PC-3 (cell line): ENCODE results near the gene TNS3. TPM values are rescaled to one million over a fixed set of nuclear protein-coding genes. Genes with fewer than 3 reads are reported as not detected.
A peak's percentile ranks its signal among the peaks of the same experiment; 100 is the strongest.

Experiments
- ATAC-seq: fragments of 200-7000 bp; cut with Tn5 transposase; 2 replicates; pipeline ENCODE4 v1.9.1; 2020; ENCODE audit warnings: mild to moderate bottlenecking, moderate library complexity
- BruUV-seq: library from RNA; stranded (reverse); fragments of 400-500 nt; replicated peaks from 2 replicates; lab custom pipeline; 2021; lab: Mats Ljungman, UMichigan
- CTCF ChIA-PET: fragments of 300-600 bp; sonication (Branson Sonifier 250); formaldehyde crosslinking; loops from one replicate; lab custom pipeline; 2022; ENCODE audit warnings: antibody characterized with exemption; lab: Charles Lee
- POLR2A ChIA-PET: fragments of 300-600 bp; sonication (Branson Sonifier 250); formaldehyde crosslinking; loops from one replicate; lab custom pipeline; 2022; ENCODE audit warnings: antibody characterized with exemption; ENCODE audit not compliant: unreplicated experiment; lab: Charles Lee
- DNase-seq: peaks from one replicate; pipeline ENCODE4 v3.0.0-alpha.2; 2015
- H2AFZ ChIP-seq: fragments of 300-600 bp; sonication (generic); 2 replicates; pipeline ENCODE4 v1.6.0; 2016; ENCODE audit warnings: antibody characterized with exemption, low read length
- H3F3A ChIP-seq: fragments of 300-600 bp; sonication (generic); one replicate; pipeline ENCODE4 v1.6.0; 2017; ENCODE audit warnings: antibody characterized with exemption, low read length, control low read depth, mild to moderate bottlenecking; ENCODE audit not compliant: unreplicated experiment
- H3K27ac ChIP-seq: fragments of 300-600 bp; sonication (generic); 2 replicates; pipeline ENCODE4 v1.5.1; 2016; ENCODE audit warnings: mild to moderate bottlenecking, low read length
- H3K27me3 ChIP-seq: fragments of 300-600 bp; sonication (generic); 2 replicates; pipeline ENCODE4 v1.6.1; 2016; ENCODE audit warnings: low read length, mixed read lengths
- H3K36me3 ChIP-seq: fragments of 300-600 bp; sonication (generic); 2 replicates; pipeline ENCODE4 v1.6.1; 2016; ENCODE audit warnings: low read depth, mixed run types, low read length, mixed read lengths
- H3K4me1 ChIP-seq: fragments of 300-600 bp; sonication (generic); 2 replicates; pipeline ENCODE4 v1.5.1; 2016; ENCODE audit warnings: low read length; ENCODE audit not compliant: insufficient read depth
- H3K4me2 ChIP-seq: fragments of 300-600 bp; sonication (generic); 2 replicates; pipeline ENCODE4 v1.6.0; 2016; ENCODE audit warnings: low read length
- H3K4me3 ChIP-seq: fragments of 300-600 bp; sonication (generic); 2 replicates; pipeline ENCODE4 v1.5.1; 2016; ENCODE audit warnings: mild to moderate bottlenecking, low read length, mixed read lengths
- H3K79me2 ChIP-seq: fragments of 300-600 bp; sonication (generic); 2 replicates; pipeline ENCODE4 v1.6.1; 2017; ENCODE audit warnings: low read length, mixed read lengths
- H3K9ac ChIP-seq: fragments of 300-600 bp; sonication (generic); 2 replicates; pipeline ENCODE4 v1.6.0; 2016; ENCODE audit warnings: mild to moderate bottlenecking, low read length
- H3K9me2 ChIP-seq: fragments of 300-600 bp; sonication (generic); replicated peaks from 2 replicates; pipeline ENCODE4 v1.6.1; 2016; ENCODE audit warnings: mixed run types, low read length, mixed read lengths
- H3K9me3 ChIP-seq: fragments of 300-600 bp; sonication (generic); 2 replicates; pipeline ENCODE4 v1.6.1; 2016; ENCODE audit warnings: low read length, mixed read lengths
- H4K20me1 ChIP-seq: fragments of 300-600 bp; sonication (generic); 2 replicates; pipeline ENCODE4 v1.6.1; 2016; ENCODE audit warnings: low read length, mixed read lengths
- EZH2 ChIP-seq: fragments of 300-600 bp; sonication (generic); IDR thresholded peaks from one replicate; pipeline ENCODE4 v1.6.1; 2017; ENCODE audit warnings: antibody characterized with exemption, mild to moderate bottlenecking, low read length; ENCODE audit not compliant: unreplicated experiment
- EZH2phosphoT487 ChIP-seq: fragments of 300-600 bp; sonication (generic); IDR thresholded peaks from 2 replicates; pipeline ENCODE4 v1.6.1; 2018; ENCODE audit warnings: mild to moderate bottlenecking, antibody characterized with exemption, low read length, borderline replicate concordance
- intact Hi-C: fragments of 100-400 bp; cut with micrococcal nuclease; formaldehyde crosslinking; loops from 2 replicates; pipeline ENCODE4 v1.9.0; 2023
- total RNA-seq: library from RNA; depleted of rRNA; stranded (reverse); fragments of >200 nt; gene quantifications from 2 replicates; pipeline ENCODE4 v1.2.3, GENCODE V29; 2014
- TF ChIP-seq, protein P1 (sequence below): fragments of 300-600 bp; sonication (generic); conservative IDR thresholded peaks from 2 replicates; pipeline ENCODE4 v1.5.1; 2017; ENCODE audit warnings: antibody characterized with exemption, low read depth, mild to moderate bottlenecking, low read length

The TNS3 gene
- total RNA-seq, 1 experiment from 2014 or later, result 72.3 TPM

GRCh38 chr7:47377741-47378140, 204.2 kb downstream of the TNS3 start:
- peaks cover 41% of the 10 kb centered on the region for H3K4me1 ChIP-seq
- peaks cover 29% of the 10 kb centered on the region for H3K79me2 ChIP-seq
- ATAC-seq, result no peak
- ChIA-PET POLR2A (no interaction called here), CTCF (no interaction called here)
- H3K36me3 ChIP-seq, result peaks cover 16% of the 10 kb centered on the region; the same call in 1 of the 2 replicates
- H3K9me2 ChIP-seq, result no peaks in the 10 kb centered on the region
- TF ChIP-seq, protein P1, sequence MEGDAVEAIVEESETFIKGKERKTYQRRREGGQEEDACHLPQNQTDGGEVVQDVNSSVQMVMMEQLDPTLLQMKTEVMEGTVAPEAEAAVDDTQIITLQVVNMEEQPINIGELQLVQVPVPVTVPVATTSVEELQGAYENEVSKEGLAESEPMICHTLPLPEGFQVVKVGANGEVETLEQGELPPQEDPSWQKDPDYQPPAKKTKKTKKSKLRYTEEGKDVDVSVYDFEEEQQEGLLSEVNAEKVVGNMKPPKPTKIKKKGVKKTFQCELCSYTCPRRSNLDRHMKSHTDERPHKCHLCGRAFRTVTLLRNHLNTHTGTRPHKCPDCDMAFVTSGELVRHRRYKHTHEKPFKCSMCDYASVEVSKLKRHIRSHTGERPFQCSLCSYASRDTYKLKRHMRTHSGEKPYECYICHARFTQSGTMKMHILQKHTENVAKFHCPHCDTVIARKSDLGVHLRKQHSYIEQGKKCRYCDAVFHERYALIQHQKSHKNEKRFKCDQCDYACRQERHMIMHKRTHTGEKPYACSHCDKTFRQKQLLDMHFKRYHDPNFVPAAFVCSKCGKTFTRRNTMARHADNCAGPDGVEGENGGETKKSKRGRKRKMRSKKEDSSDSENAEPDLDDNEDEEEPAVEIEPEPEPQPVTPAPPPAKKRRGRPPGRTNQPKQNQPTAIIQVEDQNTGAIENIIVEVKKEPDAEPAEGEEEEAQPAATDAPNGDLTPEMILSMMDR, result no peak
- TF ChIP-seq EZH2phosphoT487 (no peak), EZH2 (no peak)
- no TSS peak for BruUV-seq
- H4K20me1 ChIP-seq, result 0 out of 2 replicates have a peak, but pooled peaks cover 4% of the 10 kb centered on the region
- H2AFZ ChIP-seq, result no peak overlapping the region
- H3F3A ChIP-seq, result no peaks in the 10 kb centered on the region
- H3K9me3 ChIP-seq, result no peaks in the 10 kb centered on the region
- peak; percentile 39 for DNase-seq
- intact Hi-C loops, result no loop called here
- no peak overlapping the region for H3K4me2 ChIP-seq
- H3K4me3 ChIP-seq, result no peak overlapping the region
- H3K9ac ChIP-seq, result no peak overlapping the region
- no peak overlapping the region for H3K27ac ChIP-seq
- no peaks in the 10 kb centered on the region for H3K27me3 ChIP-seq

DNA sequence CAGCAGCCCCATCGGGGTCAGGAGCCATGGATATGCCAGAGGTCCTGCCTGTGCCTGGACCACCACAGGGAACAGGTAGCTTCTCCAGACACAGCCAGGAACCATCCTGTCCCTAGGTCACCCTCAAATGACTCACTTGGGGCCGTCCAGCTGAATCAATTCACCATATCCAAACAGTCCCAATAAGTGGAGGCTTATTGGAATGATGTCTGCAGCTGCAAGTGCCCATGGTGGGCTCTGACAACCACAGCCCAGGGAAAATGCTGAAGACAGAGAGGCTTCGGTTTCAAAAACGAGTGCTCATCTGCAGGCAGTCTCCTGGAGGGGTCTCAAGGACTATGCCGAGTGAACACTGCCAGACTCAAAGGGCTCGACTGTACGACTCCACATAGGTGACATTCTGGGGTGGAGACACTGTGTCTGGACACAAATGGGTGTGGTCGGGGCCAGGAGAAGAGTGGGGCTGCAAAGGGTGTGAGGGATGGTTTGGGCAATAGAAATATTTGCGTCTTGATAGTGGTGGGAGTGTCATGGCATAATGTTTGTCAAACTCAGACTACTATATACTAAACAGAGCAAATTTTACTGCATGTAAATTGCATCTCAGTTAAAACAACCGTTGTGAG, 204.8 kb downstream of the TNS3 start:
- Histone ChIP-seq H3K79me2 (peaks cover 29% of the 10 kb centered on the region), H3K9ac (no peak overlapping the region), H3K4me2 (no peak overlapping the region), H3K36me3 (peaks cover 14% of the 10 kb centered on the region; the same call in 1 of the 2 replicates), H3K4me1 (peaks cover 47% of the 10 kb centered on the region), H3K9me3 (no peaks in the 10 kb centered on the region), H2AFZ (no peak overlapping the region), H4K20me1 (0 out of 2 replicates have a peak, but pooled peaks cover 4% of the 10 kb centered on the region), H3F3A (no peaks in the 10 kb centered on the region), H3K4me3 (no peak overlapping the region), H3K27me3 (no peaks in the 10 kb centered on the region), H3K9me2 (no peaks in the 10 kb centered on the region), H3K27ac (no peak overlapping the region)
- BruUV-seq, result no TSS peak
- ChIA-PET POLR2A (no interaction called here), CTCF (no interaction called here)
- intact Hi-C loops, result no loop called here
- DNase-seq, result no peak
- ATAC-seq, result no peak
- TF ChIP-seq EZH2 (no peak), EZH2phosphoT487 (no peak)
- TF ChIP-seq, protein P1, result no peak
